Mucosa of descending colon (tissue), 3 donors: ENCODE measurements around the gene GPR37L1. TPM values are rescaled to one million over a fixed set of nuclear protein-coding genes. Genes with fewer than 3 reads are reported as not detected.
A peak's percentile ranks its signal among the peaks of the same experiment; 100 is the strongest.

Source experiments
- ATAC-seq: fragments of 200-7000 bp; cut with Tn5 transposase; one replicate; pipeline ENCODE4 v1.9.1; 2020; ENCODE audit warnings: mild to moderate bottlenecking, moderate library complexity
- DNase-seq, 3 donors: peaks; one replicate each; pipeline ENCODE4 v3.0.0-alpha.2; 2020
- H3K36me3 ChIP-seq: fragments of 200-600 bp; one replicate; pipeline ENCODE4 v1.8.0; 2021; ENCODE audit warnings: low read depth, mild to moderate bottlenecking
- H3K4me1 ChIP-seq: fragments of 200-600 bp; one replicate; pipeline ENCODE4 v1.8.0; 2021; ENCODE audit warnings: low read depth, mild to moderate bottlenecking
- H3K4me3 ChIP-seq: fragments of 200-600 bp; one replicate; pipeline ENCODE4 v1.8.0; 2021; ENCODE audit warnings: mild to moderate bottlenecking
- H3K9me3 ChIP-seq: fragments of 200-600 bp; one replicate; pipeline ENCODE4 v1.8.0; 2021; ENCODE audit warnings: mild to moderate bottlenecking
- CTCF ChIP-seq: fragments of 200-600 bp; IDR thresholded peaks from one replicate; pipeline ENCODE4 v1.8.0; 2022; ENCODE audit warnings: antibody characterized with exemption, mild to moderate bottlenecking
- intact Hi-C, 2 donors: fragments of 100-400 bp; cut with DNase I in 1 of 2; cut with micrococcal nuclease in 1 of 2; formaldehyde crosslinking; loops; one replicate each; pipeline versions ENCODE4 v1.11.0 to v1.11.1; 2022; cut with DNase I, micrococcal nuclease
- total RNA-seq, 3 donors: library from RNA; stranded (reverse); fragmentation: NEBNext Ultra II Directional in 2 of 3; extraction: Animal tissue kit (Norgen Biotek cat#: 25700) in 2 of 3; gene quantifications; one replicate each; pipeline versions ENCODE4 v1.2.1 to v1.2.4, GENCODE V29; 2021 to 2023
- donor health status: DM: no; HTN: no; CAD: no; lungs with moderate emphysema.
- donor health status: DM: no; HTN: no; CAD: no.
- donor health status: DM: no; HTN: yes; CAD: no.

Gene GPR37L1
- total RNA-seq, 3 donors from 2014 or later, result 2.4 to 3.5 (median 2.9) TPM

DNA sequence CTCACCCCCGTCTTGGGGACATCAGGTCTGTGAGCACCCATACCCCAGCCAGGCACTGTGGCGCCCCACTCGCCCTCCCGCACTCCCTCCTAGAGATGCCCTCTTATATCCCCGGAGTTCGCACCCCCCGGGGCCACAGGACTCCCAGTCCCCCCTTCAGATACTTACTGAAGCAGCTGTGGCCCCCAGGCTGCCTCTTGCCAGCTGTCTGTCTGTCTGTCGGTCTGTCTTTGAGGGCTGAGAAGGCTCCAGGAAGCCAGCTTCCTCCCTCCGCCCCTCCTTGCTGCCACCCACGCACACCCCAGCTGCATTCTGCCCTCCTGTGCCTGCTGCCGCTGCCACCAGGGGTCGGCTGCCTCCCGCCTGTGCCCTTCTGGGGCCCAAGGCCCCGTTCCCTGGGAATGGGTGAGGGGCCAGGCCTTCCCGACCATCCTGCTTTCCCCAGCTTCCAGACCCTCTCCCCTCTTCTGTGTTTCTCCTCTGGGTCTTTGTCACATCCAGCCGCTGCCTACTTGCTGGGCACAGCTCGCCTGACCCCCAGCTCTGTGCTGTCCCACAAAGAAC, 37.7 kb downstream of the GPR37L1 start, which contains the start of gene PTPN7:
Gene PTPN7, minus strand, starts transcription at position 226 of the 564 bp plus-strand sequence. CDS start 1,200 bp downstream, outside the sequence.
- Histone ChIP-seq H3K36me3 (no peaks in the 10 kb centered on the region), H3K4me3 (no peak within 1 kb of the TSS), H3K9me3 (no peaks in the 10 kb centered on the region), H3K4me1 (peaks cover 7% of the 10 kb centered on the region)
- ATAC-seq, result peak; percentile 71
- no peak for TF ChIP-seq CTCF
- intact Hi-C loops, result no loop called here
- DNase-seq, result peak; percentile 46 to 88 (median 62)

DNA sequence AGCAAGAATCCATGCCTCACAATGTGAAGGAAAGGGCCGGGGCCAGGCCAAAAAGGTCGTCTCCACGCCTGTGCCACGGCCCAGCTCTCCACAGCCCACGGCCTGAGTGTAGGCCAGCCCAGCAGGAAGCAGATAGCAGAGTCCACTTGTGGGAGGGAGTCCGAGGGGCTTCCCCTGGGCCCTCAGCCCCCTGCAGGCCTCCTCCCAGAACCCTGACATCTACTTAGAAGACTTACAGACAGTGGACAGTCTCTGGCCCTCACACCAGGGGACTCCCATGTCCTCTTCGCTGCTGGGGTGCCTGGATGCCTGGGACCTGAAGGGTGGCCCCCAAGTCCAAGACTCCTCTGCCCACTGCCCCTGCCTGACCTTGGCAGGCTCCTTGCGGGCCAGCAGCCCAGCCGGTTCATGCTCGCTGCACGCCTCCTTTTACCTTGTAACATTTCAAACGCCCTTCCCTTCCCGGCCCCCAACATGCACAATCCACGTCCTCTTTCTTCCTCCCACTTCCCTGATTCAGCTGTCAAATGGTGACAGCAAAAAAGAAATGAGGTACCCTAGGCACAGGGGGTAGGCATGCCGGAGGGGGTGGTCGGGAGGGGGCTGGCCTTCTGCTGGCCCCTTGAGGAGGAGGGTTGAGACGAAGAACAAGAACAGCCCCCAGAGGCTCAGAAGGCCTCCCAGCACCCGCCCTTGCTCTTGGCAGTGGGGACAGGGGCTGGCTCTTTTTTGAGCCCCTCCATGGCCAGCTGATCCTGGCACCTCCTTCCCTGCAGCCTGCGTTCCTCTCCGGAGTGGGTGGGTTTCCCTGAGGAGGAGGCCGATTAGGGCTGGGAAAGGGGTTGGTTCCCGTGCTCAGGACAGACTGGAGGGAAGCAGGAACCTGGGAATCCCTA, 38.7 kb downstream of the GPR37L1 start:
- DNase-seq, result no peak
- peak; percentile 5 for ATAC-seq
- no peaks in the 10 kb centered on the region for H3K9me3 ChIP-seq
- peaks cover 3% of the 10 kb centered on the region for H3K4me1 ChIP-seq
- H3K36me3 ChIP-seq, result no peaks in the 10 kb centered on the region
- no peak for TF ChIP-seq CTCF
- no peak overlapping the region for H3K4me3 ChIP-seq
- intact Hi-C loops, result no loop called here

DNA sequence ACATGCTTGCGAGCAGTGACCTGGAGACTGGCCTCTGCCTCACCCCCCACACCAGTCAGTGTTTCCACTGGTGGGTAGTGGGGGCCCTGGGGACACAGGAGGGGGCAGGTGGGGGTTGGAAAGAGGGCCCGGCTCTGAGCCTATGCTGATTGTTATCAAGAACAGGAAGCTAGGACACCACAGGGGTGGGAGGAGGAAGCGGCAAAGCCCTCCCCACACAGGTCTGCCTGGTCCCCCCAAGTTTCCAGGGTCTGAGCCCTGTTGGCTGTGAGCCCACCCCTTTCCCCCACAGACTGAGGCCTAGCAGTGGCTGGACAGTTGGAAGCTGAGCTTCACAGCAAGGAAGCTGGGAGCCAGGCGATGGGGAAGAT, 39.3 kb downstream of the GPR37L1 start:
- Histone ChIP-seq H3K9me3 (no peaks in the 10 kb centered on the region), H3K4me3 (no peak overlapping the region), H3K36me3 (no peaks in the 10 kb centered on the region), H3K4me1 (peaks cover 3% of the 10 kb centered on the region)
- intact Hi-C loops, result no loop called here
- peak in 2 of 3 donors; percentile 42 to 75 for DNase-seq
- peak; percentile 47 for ATAC-seq
- TF ChIP-seq CTCF, result no peak

DNA sequence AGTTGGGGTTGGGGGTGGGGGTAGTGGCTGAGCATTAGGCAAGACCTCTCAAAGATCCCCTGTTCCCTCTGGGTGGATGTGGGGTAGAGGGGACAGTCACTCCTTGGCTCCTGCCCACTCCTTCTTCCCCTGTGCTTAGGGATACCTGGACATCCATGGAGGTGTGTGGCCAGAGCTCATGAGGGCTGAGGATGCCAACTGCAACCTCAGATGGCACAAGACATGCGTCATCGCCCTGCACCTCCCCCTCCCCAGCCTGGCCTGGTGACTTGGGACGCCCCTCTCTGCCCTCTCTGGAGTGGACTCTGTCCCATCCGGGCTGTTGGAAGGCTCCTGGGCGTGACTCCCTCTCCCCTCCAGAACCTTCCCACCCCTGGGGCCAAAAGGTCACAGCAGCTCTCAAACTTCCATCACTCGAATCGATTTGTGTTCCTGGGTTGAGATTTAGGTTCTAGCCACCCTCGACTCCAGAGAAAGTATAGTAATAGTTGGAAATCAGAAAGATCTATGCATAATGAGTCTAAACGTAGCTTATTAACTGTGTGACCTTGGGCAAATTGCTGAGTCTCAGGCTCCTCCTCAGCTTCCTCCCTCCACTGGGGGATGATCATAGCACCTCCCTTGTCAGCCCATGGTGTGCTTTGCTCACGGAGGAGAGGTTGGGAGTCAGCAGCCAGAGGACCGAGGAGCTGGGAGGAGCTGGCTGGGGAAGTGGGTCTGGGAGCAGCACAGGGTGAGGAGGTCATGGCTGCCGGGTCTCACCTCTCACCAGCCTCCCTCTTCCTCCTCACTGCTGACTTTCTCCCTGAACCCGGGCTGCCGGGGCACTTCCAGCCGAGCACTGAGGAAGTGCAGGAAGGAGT, 39.9 kb downstream of the GPR37L1 start:
- intact Hi-C loops, result no loop called here
- Histone ChIP-seq H3K9me3 (no peaks in the 10 kb centered on the region), H3K4me3 (no peak overlapping the region), H3K4me1 (peaks cover 3% of the 10 kb centered on the region), H3K36me3 (no peaks in the 10 kb centered on the region)
- no peak for TF ChIP-seq CTCF
- DNase-seq (no peak), ATAC-seq (peak; percentile 22)
